SU-DHL-6 (cell line): Measurements from ENCODE around the gene DPH1.

Experiments
- EZH2phosphoT487 ChIP-seq: fragments of 200-600 bp; sonication (generic), shearing (Covaris generic); conservative IDR thresholded peaks from 2 replicates; pipeline ENCODE4 v1.6.1; 2018; ENCODE audit warnings: mild to moderate bottlenecking, antibody characterized with exemption, low read length, moderate library complexity, mixed read lengths
- TF ChIP-seq, protein P1 (sequence below): fragments of 200-600 bp; sonication (generic); IDR thresholded peaks from one replicate; pipeline ENCODE4 v1.5.1; 2017; ENCODE audit warnings: antibody characterized with exemption, mild to moderate bottlenecking, low read length, moderate library complexity; ENCODE audit not compliant: insufficient read depth, poor library complexity, severe bottlenecking

DNA sequence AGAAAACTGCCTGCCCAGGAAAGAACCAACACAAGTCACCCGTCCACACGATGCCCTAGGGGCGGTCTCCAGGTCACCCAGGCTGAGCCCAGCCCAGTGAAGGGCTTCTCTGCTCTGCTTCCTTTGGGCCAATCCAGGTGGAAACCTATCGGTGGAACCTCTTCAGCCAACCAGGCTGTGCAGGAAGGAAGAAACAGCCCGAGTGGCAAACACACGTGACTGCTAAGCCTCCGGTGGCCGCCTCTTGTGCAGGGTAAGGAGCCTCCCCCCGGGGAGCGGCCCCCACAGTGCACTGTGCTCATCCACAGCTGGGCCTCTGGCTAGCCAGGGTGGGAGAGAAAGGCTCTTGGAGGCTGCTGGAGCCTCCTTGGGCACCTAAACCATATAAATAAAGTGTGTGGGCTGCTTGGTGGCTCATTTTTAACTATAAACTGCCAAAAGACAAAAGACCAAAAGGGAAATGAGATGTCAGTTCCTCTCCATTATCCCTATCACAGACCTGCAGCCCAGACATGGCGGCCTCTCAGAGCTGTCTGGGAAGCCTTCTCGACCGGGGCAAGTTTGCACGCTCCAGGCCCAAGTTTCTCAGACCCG lies 7.2 kb upstream of the DPH1 start:
- TF ChIP-seq, protein P1, sequence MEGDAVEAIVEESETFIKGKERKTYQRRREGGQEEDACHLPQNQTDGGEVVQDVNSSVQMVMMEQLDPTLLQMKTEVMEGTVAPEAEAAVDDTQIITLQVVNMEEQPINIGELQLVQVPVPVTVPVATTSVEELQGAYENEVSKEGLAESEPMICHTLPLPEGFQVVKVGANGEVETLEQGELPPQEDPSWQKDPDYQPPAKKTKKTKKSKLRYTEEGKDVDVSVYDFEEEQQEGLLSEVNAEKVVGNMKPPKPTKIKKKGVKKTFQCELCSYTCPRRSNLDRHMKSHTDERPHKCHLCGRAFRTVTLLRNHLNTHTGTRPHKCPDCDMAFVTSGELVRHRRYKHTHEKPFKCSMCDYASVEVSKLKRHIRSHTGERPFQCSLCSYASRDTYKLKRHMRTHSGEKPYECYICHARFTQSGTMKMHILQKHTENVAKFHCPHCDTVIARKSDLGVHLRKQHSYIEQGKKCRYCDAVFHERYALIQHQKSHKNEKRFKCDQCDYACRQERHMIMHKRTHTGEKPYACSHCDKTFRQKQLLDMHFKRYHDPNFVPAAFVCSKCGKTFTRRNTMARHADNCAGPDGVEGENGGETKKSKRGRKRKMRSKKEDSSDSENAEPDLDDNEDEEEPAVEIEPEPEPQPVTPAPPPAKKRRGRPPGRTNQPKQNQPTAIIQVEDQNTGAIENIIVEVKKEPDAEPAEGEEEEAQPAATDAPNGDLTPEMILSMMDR = no peak
- TF ChIP-seq EZH2phosphoT487 = no peak
